Lung (tissue), 12 donors: ENCODE measurements around the gene EIF4G1. TPM values are rescaled to one million over a fixed set of nuclear protein-coding genes. Genes with fewer than 3 reads are reported as not detected.

Experiments
- ATAC-seq: fragments of 200-7000 bp; cut with Tn5 transposase; one replicate; pipeline ENCODE4 v1.9.1; 2020; ENCODE audit warnings: moderate number of reproducible peaks; ENCODE audit not compliant: insufficient read depth, low FRiP score
- DNase-seq, 3 donors: peaks; one replicate each; pipeline ENCODE4 v3.0.0-alpha.2; 2013 to 2017
- H3K27ac ChIP-seq, 2 donors: one replicate each; pipeline ENCODE4 v1.5.1; 2013; ENCODE audit warnings: mild to moderate bottlenecking in 2 of 2, moderate library complexity in 2 of 2, control low read depth in 1 of 2, inconsistent platforms in 1 of 2, low read depth in 1 of 2, low read length in 1 of 2
- H3K27me3 ChIP-seq, 3 donors: one replicate each; pipeline ENCODE4 v1.5.1; 2013; ENCODE audit warnings: low read length in 2 of 3; ENCODE audit not compliant: control insufficient read depth in 3 of 3, insufficient read depth in 3 of 3
- H3K36me3 ChIP-seq, 4 donors: one replicate each; pipeline ENCODE4 v1.5.1; 2013; ENCODE audit warnings: low read length in 4 of 4, mild to moderate bottlenecking in 1 of 4, moderate library complexity in 1 of 4; ENCODE audit not compliant: control insufficient read depth in 4 of 4, insufficient read depth in 4 of 4
- H3K4me1 ChIP-seq, 5 donors: one replicate each; pipeline ENCODE4 v1.5.1; 2013; ENCODE audit warnings: low read length in 5 of 5, mild to moderate bottlenecking in 2 of 5, moderate library complexity in 1 of 5; ENCODE audit not compliant: control insufficient read depth in 5 of 5, insufficient read depth in 5 of 5
- H3K4me3 ChIP-seq: one replicate; pipeline ENCODE4 v1.5.1; 2013; ENCODE audit warnings: mild to moderate bottlenecking, control low read depth, moderate library complexity
- H3K9ac ChIP-seq, 2 donors: one replicate each; pipeline ENCODE4 v1.5.1; 2013; ENCODE audit warnings: low read length in 2 of 2, control low read depth in 1 of 2; ENCODE audit not compliant: insufficient read depth in 1 of 2
- H3K9me3 ChIP-seq, 4 donors: one replicate each; pipeline ENCODE4 v1.5.1; 2013; ENCODE audit warnings: low read length in 3 of 4, mild to moderate bottlenecking in 1 of 4, moderate library complexity in 1 of 4; ENCODE audit not compliant: control insufficient read depth in 4 of 4, insufficient read depth in 3 of 4
- WGBS, 2 donors: extraction: QIAGEN DNeasy Blood & Tissue Kit; methylation state at CpG; one replicate each; pipeline ENCODE4 v1.1.7; 2013; 5-methylcytosine and 5-hydroxymethylcytosine counted together
- polyA plus RNA-seq, 2 donors: library from polyadenylated mRNA; stranded (reverse); fragments of 200-250 nt; gene quantifications; one replicate each; pipeline ENCODE4 v1.2.1, GENCODE V29; 2013
- total RNA-seq, 2 donors: library from RNA; depleted of rRNA in 1 of 2; stranded (reverse); fragments of >200 nt in 1 of 2; gene quantifications; one replicate each; pipeline ENCODE4 v1.2.1, GENCODE V29; 2014 to 2021
- TF ChIP-seq, protein P1 (sequence below): IDR thresholded peaks from 2 replicates; pipeline ENCODE4 v1.5.1; 2012; ENCODE audit warnings: mild to moderate bottlenecking; ENCODE audit errors: control extremely low read depth, extremely low read depth
- donor health status: control.
- donor health status: control.
- donor health status: Bipolar disorder and iron deficiency.
- donor health status: healthy.
- donor health status: DM: yes; HTN: yes; CAD: no.

EIF4G1 gene
- total and polyA plus RNA-seq, 4 donors, result 201 to 419 (median 226) TPM

DNA sequence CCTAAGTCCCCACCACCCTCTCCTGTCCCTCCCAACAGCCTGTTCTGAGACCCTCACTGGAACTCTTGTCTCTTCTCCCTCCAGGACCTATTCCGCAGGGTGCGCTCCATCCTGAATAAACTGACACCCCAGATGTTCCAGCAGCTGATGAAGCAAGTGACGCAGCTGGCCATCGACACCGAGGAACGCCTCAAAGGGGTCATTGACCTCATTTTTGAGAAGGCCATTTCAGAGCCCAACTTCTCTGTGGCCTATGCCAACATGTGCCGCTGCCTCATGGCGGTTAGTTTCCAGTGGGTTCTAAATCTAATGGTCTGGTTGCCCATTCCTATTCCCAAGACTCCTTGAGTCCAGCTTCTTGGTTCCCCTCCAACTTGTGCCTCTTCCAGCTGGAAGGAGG lies 9.3 kb downstream of the EIF4G1 start:
- no peak for DNase-seq

DNA sequence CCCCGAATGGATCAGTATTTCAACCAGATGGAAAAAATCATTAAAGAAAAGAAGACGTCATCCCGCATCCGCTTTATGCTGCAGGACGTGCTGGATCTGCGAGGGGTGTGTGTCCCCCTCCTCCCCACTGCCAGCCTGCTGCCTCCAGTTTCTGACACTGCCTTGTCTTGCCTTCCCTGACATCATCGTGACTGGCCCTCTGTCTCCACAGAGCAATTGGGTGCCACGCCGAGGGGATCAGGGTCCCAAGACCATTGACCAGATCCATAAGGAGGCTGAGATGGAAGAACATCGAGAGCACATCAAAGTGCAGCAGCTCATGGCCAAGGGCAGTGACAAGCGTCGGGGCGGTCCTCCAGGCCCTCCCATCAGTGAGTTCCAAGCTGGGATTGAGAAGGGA lies 10.9 kb downstream of the EIF4G1 start:
- no peak overlapping the region for H3K27ac ChIP-seq
- no peaks in the 10 kb centered on the region for H3K27me3 ChIP-seq
- no peak overlapping the region for H3K9ac ChIP-seq
- WGBS, 2 donors, result 95% methylated on average over 13 of the region's 13 CpGs
- no peaks in the 10 kb centered on the region for H3K9me3 ChIP-seq
- TF ChIP-seq, protein P1, sequence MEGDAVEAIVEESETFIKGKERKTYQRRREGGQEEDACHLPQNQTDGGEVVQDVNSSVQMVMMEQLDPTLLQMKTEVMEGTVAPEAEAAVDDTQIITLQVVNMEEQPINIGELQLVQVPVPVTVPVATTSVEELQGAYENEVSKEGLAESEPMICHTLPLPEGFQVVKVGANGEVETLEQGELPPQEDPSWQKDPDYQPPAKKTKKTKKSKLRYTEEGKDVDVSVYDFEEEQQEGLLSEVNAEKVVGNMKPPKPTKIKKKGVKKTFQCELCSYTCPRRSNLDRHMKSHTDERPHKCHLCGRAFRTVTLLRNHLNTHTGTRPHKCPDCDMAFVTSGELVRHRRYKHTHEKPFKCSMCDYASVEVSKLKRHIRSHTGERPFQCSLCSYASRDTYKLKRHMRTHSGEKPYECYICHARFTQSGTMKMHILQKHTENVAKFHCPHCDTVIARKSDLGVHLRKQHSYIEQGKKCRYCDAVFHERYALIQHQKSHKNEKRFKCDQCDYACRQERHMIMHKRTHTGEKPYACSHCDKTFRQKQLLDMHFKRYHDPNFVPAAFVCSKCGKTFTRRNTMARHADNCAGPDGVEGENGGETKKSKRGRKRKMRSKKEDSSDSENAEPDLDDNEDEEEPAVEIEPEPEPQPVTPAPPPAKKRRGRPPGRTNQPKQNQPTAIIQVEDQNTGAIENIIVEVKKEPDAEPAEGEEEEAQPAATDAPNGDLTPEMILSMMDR, result no peak
- H3K36me3 ChIP-seq, result peaks cover 78 to 88% (median 84%) of the 10 kb centered on the region in 4 donors
- ATAC-seq (no peak), DNase-seq (no peak)
- peaks cover 0 to 6% (median 0%) of the 10 kb centered on the region in 5 donors for H3K4me1 ChIP-seq
- no peak overlapping the region for H3K4me3 ChIP-seq

More for the DNA sequence above, 9.3 kb downstream of the EIF4G1 start:
- Histone ChIP-seq H3K4me3 (no peak overlapping the region), H3K9me3 (no peaks in the 10 kb centered on the region), H3K27me3 (no peaks in the 10 kb centered on the region), H3K36me3 (peaks cover 73 to 81% (median 78%) of the 10 kb centered on the region in 4 donors), H3K27ac (no peak overlapping the region), H3K9ac (no peak overlapping the region), H3K4me1 (peaks cover 3 to 15% (median 9%) of the 10 kb centered on the region in 5 donors)
- no peak for ATAC-seq
- 92 to 97% methylated on average over 8 of the region's 8 CpGs for WGBS, 2 donors
- TF ChIP-seq, protein P1, result no peak

DNA sequence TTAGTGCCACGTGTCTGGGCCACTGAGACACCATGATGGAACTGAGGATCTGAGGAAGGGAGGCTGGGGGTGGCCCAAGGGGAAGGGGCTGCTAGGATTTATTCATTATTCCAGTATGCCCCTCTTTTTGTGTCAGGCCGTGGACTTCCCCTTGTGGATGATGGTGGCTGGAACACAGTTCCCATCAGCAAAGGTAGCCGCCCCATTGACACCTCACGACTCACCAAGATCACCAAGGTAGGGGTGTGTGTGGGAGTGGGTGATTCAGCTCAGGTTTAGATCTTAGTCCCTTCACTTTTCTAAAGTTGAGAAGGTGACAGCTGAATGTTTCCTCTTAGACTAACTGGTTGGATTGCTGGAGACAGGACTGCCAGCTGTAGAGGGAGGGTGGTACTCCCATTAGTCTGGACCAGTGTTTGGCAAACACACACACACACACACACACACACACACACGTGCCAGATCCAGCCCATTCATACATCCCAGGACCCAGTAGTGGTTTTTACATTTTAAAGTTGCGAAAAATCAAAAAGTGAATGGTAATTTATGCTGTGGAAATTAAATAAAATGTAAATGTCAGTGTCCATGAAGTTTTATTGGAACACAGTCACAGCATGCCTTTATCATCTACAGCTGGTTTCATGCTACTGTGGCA lies 11.4 kb downstream of the EIF4G1 start:
- Histone ChIP-seq H3K4me3 (no peak overlapping the region), H3K27me3 (no peaks in the 10 kb centered on the region), H3K9me3 (no peaks in the 10 kb centered on the region), H3K9ac (no peak overlapping the region), H3K36me3 (peaks cover 77 to 85% (median 79%) of the 10 kb centered on the region in 4 donors), H3K4me1 (peaks cover 0 to 5% (median 0%) of the 10 kb centered on the region in 5 donors), H3K27ac (no peak overlapping the region)
- DNase-seq (no peak), ATAC-seq (no peak)
- WGBS, 2 donors, result 84 to 86% methylated on average over 6 of the region's 6 CpGs
- TF ChIP-seq, protein P1, result no peak
